ENCODE results near the gene CDHR3.
"Not testable (repeated sequence)": the region's sequence is repeated elsewhere in the genome, so short reads cannot be mapped to it uniquely, and the experiment has no call there.

The CDHR3 gene

DNA sequence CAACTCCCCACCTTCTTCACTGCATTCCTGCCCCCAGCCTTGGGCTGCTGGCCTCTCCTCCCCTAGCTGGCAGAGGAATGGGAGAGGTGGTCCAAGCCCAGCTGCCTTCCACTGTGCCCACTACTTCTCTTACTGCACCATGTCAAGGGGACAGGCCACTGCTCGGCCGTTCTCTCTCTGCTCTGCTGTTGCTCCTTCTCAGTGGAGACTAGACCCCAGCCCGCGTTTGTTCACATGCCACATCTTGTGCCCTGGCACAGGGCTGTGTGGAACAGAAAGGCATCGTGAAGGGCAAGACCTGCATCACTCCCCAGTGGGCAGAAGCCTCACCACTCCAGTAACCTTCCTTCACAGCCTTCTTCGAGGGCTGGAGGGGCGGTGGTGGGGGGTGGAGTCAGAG lies 711 bp upstream of the CDHR3 start:
- DNase-seq, result no peak

DNA sequence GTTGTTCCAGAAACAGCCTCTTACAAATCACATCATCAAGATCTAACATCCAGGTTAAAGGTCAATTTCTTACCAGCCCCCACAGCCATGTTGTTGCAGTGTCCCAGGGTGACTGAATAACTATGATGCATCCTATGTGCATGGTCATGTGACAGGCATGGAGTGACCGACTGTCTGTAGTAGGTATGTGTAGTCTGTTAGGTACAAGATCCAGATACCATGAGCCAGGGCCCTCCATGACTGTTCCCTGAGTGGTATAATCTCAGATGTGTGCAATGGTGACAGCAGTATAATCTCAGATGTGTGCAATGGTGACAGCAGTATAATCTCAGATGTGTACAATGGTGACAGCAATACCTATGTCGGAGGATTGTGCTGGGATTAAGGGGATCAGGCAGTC lies 8.8 kb downstream of the CDHR3 start:
- DNase-seq, result no peak

DNA sequence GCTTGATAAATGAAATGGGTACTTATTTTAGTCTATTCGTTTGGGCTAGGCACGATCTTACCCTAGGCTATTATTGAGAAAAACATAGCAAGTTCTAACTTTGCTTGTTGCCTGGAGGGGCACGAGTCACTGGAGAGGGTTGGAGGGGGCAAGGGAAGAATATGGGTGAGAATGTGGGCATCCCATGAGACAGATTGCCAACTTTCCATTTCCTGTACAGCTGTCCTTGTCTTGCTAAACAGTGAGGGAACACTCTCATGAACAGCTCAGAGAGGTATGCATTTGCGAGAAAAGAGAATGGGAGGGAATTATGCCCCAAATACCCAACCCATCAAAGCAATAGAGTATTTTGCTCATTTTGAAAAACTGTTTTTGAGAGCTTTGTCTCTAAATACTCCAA lies 9.2 kb downstream of the CDHR3 start:
- DNase-seq, result no peak

DNA sequence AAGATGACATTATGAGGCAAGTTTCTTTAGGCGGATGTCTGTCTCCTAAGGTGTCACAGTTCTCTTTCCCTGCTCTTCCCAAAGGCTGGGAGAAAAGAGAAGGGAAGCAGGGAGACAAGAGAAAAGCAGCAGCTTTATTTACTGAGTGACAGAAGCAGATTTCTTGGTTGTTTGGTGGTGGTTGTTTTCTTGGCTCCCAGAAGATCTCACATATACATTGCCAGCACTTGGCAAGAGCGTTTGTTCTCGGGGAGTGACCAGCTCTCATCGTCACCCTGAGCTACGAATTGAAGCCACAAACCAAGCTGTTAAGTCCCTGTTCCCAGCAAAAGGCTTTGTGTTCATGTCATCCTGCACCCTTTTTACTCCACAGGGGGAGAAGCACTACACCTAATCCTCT lies 11.4 kb downstream of the CDHR3 start:
- DNase-seq, result no peak

DNA sequence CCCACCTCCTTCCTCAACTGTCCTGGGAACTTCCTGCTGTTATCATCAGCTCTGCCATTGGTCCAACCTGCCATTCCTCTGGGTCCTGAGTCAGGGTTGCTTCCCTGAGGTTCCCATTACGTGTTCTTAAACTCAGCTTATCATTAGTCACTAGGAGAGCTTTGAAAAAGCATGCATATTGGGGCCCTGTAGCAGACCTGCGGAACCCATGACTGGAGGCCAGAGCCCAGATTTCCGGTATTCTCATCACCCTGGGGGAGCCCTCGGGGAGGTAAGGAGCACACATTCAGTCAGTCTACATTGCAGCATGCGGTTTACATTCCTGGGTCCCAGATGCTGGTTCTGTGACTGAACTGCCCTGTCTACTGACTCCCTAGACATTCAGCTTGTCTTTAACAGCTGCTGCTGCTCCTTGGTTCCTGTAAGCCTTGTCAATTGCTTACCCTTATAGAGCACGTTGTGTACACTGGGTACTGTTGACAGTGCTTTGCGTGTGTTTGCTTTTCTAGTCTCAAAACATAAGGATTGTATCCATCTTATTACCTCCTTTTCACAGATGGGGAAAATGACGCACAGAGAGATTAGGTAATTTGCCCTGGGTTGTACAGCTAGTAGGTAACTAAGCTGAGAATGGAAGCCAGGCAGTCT lies 12.8 kb downstream of the CDHR3 start:
- no peak for DNase-seq

DNA sequence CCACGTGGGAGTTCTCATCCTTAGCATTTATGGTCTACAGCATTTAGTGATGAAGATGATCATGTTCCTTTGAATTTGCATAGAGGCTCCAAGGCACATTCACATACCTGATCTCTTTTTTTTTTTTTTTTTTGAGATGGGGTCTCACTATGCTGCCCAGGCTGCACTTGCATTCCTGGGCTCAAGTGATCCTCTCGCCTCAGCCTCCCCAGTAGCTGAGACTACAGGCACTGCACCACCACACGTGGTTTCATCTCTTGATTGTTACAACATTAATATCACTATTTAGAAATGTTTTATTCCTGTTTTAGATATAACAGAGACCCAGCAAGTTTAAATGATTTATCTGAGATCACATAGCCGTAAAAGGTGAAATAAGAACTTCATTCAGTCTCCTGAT lies 13.8 kb downstream of the CDHR3 start:
- DNase-seq, result no peak

DNA sequence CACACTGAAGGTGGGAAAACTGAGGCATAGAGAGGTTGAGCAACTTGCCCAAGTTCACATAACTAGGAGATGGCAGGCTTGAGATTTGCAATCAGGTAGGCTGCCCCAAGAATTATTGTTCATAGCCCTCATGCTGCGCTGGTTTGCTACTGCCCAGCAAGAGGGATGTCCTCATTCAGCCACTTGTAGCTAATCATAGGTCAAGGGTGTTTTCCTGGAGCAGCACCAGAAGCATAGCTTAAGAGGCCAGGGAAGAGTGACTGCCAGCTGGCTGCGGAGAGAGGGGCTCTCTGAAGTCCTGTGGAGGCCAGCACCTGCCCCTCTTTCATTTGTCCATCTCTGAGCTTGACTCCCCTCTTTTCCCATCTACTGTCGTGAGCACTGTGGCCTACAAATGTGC lies 15.0 kb downstream of the CDHR3 start:
- no peak for DNase-seq

DNA sequence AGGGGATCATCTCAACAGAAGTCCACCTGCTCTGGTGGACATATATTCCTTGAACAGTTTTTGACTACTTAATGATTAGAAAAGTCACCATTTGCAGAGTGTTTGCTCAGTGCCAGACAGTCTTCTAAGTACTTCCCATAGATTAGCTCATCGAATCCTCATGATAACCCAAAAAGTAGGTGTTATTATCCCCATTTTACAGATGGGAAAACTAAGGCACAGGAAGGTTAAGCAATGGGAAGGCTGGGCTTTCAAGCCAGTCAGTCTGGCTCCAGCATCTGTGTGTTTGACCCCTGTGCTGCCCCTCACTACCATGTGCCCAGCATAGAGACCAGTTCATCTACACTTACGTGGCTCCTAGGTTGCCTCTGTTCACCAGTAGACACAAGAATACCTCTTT lies 15.9 kb downstream of the CDHR3 start:
- DNase-seq, result no peak

DNA sequence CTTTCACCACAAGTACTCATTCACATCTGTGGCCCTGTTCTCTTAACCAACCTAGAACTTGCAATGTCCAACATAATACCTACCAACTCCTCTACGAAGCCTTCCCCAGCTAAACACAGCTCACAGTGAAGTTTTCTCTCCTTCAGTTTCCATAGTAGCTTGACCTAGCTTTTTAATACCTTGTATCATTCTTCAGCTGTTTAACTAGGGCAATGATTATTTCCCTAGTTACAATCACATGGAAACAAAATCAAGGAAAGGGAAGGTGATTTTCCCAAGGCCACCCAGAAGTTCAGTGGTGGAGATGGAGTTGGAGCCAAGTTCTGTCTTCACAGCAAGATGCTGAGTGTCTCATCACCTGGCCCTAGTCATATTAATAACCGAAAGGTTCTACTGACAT lies 16.3 kb downstream of the CDHR3 start:
- no peak for DNase-seq

DNA sequence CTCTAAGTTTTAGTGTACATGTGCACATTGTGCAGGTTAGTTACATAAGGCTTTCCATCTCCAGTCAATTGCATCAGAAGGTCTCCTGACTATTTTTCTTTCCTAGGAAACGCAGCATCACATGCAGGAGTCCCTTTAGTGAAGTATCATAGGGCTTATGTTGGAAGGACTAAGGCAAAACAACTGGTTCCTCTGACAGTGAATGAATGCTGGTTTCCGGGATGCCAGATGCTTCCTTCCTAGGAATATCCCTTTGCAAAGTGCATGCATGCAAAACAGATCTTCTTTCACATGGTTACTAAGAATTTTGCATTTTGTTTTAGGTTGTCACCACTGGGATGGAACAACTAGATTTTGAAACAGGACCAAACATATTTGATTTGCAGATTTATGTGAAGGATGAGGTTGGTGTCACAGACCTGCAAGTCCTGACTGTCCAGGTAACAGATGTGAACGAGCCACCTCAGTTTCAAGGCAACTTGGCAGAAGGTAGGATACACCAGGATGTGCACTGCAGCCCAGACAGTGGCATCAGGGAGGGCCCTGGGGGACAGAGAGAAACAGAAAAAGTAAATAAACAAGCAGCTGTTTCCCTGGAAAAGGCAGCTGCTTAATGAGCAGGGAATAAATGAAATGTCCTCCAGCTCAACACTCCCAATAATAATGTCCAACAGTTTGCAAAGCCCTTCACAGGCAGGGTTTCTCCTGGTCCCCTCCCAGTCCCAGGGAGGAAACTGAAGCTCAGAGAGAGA lies 17.8 kb downstream of the CDHR3 start:
- no peak for DNase-seq

DNA sequence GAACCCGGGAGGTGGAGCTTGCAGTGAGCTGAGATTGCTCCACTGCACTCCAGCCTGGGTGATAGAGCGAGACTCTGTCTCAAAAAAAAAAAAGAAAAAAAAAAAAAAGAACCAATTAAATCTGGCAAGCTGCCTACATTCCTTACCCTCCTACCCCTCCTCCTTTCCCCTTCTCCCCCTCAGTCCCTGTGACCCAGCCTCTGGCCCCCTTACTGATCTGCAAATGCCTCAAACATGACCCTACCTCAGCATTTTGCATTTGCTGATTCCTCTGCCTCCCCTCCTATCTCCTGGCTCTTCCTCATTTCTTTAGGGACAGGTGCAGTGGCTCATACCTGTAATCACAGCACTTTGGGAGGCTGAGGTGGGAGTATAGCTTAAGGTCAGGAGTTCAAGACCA lies 19.3 kb downstream of the CDHR3 start:
- DNase-seq, result no peak

DNA sequence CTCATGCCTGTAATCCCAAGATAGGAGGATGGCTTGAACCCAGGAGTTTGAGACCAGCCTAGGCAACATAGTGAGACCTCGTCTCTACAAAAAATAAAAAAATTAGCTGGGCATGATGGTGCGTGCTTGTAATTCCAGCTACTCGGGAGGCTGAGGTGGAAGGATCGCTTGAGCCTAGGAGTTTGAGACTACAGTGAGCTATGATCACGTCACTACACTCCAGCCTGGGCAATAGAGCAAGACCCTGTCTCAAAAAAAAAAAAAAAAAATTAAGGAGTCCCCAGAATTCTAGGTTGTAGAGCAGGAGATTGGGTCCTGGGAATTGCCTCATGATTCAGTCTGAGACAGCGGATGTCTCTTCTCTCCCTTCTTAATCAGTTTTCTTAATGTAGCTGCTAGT lies 21.7 kb downstream of the CDHR3 start:
- not testable (repeated sequence) for DNase-seq

DNA sequence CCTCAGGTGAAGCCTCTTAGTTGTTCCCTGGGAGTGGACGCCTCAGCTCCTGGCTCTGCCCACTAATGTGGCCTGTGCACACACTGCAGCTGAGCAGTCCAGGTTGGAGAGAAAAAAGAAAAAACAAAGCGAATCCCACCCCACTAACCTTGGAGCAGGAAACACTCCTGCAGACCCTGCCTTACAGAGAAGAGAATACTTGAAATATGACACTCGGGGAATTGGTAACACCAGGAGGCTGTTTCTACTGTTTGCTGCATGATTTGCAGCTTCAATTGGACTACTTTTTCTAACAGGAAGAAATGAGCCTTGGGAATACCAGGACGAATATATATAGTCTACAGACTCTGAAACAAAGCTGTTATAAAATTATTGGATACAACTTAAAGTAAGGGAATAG lies 22.2 kb downstream of the CDHR3 start:
- no peak for DNase-seq

DNA sequence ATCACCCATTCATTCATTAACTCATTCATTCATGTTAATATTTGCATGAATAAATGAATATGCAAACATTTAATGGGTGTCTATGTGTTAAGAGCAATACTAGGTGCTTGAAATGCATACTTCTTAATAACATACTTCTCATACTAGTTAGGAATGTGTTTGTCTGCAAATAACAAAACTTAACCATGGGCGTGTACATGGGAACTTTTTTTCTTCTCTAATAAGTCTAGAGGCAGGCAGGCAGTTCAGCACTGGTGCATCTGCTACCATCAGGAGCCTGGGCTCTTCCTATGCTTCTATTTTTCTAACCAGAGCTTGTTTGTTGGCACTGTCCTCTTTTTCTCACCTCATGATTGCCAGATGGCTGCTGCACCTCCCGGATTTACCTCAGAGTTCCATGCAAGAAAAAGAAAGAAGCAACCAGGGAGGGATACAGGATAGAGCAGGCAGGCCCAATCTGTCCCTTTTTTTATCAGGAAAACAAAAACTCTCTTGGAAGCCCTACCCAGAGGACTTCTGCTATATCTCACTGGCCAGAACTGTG lies 22.7 kb downstream of the CDHR3 start:
- DNase-seq, result no peak

DNA sequence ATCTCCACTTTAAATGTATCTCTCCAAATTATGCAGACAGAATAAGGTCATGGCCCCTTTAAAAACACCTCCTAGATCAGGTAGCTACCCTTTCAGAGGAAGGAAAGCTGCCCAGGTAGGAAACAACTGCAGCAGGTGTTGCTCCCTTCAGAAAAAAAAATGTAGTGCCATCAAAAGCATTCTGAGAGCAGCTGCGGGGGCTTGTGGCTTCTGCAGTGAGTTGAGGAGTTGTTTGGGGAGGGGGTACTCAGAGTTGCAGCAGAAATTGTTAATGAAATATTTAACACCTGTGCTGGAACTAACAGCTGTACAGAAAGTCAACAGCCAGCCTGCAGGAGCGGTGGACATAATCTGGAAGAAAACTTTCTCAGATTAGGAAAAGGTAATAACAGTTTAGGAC lies 24.0 kb downstream of the CDHR3 start:
- DNase-seq, result no peak

DNA sequence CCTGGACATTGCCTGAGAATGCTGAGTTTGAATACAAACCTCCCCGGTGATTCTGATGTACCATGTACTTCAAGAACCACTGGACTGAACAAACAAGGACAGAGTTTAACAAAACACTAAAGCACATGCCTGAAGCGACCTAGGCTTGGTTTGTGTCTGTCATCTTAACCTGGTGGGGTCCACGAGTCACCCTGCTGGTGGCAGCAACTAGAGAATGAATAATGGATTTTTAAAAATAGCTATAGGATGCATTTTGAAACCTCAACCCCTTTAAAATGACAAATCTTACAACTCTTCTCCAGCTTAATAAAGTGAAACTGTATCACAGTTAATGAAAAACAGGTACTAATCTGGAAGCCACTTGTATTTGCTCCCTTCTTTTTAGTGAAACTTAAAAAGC lies 25.2 kb downstream of the CDHR3 start:
- DNase-seq, result no peak

DNA sequence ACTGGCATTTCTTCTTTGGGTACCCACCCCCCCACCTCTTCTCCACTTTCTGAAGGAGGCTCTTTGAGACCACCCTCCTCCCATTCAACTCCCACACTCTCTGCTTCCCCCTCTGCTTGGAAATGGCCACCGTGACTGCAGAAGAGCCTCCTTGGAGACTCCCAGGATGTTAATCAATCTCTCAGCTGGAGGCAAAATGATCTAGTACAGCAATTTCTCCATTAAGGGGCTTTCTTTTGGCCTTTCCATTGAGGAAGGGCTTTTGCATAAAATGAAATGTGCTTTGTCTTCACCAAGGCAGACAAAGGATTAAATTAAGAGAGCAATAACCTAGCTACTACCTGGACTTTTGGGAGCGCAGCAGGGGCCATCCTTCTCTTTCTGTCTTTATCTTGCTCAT lies 26.1 kb downstream of the CDHR3 start:
- no peak for DNase-seq

DNA sequence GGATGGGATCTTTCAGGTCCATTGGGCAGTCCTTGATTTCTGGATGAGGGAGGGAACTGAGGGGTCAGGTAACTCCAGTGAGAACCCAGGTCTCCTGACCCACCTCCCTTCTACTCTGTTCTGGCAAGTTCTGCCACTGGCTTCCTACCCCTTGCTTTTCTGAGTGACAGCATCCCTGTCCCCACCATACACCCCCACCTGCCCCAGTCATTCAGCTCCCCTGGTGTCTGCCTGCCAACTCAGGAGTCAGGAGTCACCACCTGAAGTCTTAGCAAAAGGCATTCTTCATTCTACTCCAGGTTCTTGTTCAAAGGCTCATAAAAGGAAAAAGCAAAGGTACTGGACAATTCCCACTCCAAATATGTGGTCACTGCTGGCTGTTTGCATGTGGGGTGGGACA lies 26.6 kb downstream of the CDHR3 start:
- DNase-seq, result no peak

DNA sequence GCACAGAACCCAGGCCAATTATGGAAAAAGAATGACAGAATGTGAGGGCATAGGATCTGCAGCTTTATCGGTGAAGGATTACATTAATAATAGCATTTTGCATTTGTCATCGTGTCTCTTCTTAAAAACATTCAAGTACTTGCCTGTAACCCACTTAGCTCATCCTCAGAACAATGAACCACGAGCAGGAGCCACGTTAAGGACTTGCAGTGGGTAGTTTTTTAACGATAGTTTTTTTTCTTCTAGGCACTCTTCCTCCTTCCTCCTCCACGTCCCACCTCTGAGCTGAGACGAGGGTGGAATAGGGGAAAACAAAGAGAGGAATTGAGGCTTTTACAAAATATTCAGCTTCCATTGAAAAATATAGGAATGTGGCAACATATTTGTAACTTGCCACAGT lies 27.1 kb downstream of the CDHR3 start:
- no peak for DNase-seq

DNA sequence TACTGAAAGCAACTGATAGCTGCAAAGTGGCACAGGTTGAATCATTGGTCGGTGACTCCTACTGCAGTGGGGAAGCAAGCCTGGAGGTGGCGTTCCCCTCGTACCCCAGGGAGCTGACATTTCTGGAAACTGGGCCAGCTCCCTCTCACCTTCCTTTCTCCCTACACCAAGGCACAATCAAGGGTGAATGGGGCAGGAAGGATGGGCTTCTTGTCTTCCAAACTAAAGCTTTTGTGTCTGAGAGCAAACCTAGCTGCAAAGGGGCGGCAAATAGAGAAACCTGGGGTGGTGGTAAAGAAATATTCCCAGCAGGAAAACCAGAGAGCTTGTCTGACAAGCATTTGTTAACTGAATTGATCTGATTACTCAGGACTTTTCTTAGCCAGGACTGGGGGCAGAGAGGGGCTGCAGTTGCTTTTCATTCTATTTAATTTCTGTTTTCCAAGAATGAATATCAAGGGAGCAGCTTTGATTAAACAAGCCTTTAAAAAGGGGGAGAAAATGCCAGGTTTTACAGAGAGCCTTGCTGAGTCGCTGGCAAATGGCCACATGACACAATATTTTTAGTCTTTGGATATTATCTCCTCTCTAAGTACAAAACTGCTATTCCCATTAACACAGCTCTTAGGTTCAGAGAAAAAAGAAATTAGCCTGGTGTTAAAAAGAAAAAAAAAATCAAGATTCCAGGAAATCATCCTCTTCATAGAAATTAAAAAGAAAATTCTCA lies 27.8 kb downstream of the CDHR3 start:
- DNase-seq, result no peak

DNA sequence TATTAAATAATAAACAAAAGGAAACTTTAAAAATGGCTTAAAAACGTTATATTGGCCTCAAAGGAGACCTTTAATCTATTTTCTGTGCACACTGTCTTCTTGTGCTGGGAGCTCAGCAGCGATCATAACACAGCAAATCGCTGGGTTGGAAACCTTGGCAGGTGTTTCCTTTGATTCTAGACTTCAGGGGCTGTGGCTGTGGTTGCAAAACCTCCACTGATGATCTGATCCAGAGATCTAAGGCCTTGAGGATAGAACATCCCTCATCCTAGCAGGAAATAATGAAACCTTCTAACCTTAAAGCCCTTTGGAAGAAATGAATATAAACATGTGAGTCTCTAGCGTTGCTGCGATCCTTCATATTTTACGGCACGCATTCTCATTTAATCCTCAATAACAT lies 29.8 kb downstream of the CDHR3 start:
- DNase-seq, result no peak

DNA sequence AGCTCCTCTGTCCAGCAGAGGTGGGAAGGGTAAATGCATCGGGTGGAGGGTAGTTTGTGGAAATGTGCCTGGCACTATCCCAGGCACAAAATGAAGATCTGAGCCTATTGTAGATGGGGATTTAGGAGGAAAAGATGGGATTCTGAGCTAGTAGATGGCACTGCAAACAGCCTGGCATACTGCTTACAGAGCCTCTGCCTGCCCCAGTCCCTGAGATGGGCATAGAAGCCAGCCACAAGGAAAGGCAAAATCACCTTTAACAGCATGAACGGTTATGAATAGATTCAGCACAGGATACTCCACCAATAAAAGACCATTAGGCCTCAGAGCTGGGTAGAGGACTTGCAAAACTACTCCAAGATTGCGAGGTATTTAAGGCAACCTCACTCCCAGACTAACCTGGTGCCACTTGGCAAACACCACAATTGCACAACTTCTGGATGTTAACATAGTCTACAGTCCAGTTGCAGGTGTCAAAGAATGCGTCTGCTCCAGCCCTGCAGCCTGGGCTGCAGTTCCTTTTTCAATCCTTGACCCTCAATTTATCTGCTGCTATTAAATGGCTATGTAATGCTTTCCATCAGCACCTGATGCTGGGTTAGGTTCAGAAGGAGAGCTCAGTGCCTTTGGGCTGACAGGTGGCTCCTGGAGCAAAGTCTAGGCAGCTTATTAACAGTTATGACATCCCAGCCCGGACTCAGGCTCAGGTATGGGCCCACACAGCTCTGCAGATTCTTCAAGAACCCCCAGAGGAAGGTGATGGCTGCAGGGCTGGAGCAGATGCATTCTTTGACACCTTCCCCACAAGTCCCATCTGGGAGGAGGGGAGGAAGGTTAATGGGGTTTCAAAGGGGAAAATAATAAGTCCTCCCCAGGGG lies 34.0 kb downstream of the CDHR3 start:
- no peak for DNase-seq

DNA sequence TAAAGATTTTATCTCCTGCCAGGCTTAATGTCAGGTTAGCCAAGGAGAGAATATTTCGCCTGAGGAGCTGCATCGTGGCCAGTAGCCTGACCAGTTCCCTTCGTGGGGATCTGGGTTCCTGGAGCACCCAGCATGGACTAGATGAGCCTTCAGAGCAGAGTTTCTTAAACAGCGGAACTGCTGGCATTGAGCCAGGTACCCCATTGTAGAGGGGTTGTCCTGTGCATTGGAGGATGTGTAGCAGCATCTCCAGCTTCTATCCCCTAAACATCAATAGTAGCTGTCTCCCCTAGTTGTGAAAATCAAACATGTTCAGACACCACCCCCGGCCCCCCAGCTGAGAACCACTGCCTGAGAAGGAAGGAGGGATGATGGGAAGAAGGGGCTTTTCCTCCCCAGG lies 36.2 kb downstream of the CDHR3 start:
- DNase-seq, result no peak

Measured in stimulated activated CD4-positive, alpha-beta T cell treated with anti-CD3 and anti-CD28 coated beads, Interleukin-2, amount 100 ng/mL, for 24 hours (primary cell).